Activated CD4-positive, alpha-beta T cell treated with anti-CD3 and anti-CD28 coated beads for 48 hours (primary cell): ENCODE measurements around the gene AGAP5.
"Not testable (repeated sequence)": the region's sequence is repeated elsewhere in the genome, so short reads cannot be mapped to it uniquely, and the experiment has no call there.

Source experiments
- DNase-seq: peaks from one replicate; pipeline ENCODE4 v3.0.0-alpha.2; 2020

AGAP5 gene

GRCh38 chr10:73713912-73714311, 16.0 kb upstream of the AGAP5 start:
- not testable (repeated sequence) for DNase-seq

- not testable (repeated sequence) for DNase-seq
Measured at GRCh38 chr10:73711683-73712082, 13.8 kb upstream of the AGAP5 start.

GRCh38 chr10:73708122-73708521, 10.2 kb upstream of the AGAP5 start:
- not testable (repeated sequence) for DNase-seq

DNA sequence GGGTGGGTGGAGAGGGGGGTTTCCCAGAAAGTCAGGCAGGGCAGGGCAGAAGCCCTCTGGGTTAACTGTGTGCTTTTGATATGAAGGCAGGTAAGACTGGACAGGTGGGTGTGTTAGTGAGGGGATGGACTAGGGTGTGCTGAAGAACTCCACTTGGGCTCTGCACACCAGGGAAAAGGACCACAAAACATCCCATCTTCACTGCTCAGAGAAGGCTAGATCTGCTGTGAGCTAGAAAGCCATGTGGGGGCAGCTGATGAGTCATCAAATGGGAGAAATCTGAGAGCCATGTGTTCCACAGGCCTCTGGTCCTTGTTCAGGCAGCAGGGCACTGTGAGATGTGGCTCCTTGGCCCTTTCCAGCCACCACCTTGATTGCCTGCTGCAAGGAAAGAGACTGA, 9.7 kb upstream of the AGAP5 start:
- not testable (repeated sequence) for DNase-seq

DNA sequence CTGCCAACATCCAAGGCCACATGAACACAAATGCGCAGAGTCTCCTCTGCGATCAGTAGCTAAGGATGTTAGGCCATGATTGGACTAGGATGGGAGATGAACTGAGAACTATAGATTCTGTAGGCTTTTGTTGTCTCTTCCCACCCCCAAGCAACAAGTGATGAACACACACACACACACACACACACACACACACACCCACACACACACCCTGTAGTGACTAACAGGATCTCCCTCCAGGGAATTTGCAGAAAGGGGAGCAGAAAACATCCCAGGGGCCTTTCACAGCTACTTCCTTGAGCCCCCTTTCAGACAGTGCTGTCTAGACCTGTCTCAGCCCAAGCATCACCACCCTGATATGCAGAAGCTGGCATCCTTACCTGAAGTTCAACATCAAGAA, 8.6 kb upstream of the AGAP5 start:
- not testable (repeated sequence) for DNase-seq

DNA sequence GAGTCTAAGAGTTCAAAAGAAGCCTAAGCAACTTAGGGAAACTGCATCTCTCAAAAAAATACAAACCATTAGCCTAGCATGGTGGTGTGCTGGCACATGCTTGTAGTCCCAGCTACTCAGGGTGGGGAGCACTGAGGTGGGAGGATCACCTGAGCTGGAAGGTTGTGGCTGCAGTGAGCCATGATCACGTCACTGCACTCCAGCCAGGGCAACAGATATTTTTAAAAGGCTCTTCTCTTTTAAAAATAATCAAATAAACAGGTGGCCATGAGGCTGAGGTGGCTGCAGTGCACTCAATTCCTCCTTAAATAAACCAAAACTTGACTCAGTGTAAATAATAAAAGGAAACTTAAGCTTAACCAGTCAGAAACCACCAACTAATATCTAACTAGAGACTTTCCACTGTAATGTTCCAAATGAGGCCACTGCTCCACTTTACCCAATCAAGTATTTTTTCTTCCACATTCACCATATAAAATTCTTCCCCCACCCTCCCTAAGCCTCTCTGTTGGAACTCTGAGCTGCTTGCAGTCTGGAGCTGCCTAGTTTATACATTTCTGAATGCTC, 7.7 kb upstream of the AGAP5 start:
- DNase-seq, result not testable (repeated sequence)

DNA sequence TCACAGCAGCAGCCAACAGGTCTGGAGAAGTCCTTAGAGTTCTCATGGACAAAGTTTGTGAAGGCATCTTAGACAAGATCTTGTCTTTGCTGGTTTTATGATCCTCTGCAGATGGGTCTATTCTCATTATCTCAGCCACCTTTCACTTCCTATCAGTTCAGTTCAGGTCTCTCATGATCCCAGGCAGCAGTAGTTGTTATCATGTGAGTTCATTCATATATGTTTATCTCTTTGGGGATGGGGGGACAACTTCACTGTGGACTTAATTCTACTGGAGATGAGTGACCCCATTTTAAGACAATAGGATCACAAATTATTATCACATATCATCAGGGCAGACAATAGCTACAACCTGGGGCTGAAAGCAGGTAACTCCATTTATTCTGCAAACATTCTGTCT, 6.0 kb upstream of the AGAP5 start:
- DNase-seq, result not testable (repeated sequence)

DNA sequence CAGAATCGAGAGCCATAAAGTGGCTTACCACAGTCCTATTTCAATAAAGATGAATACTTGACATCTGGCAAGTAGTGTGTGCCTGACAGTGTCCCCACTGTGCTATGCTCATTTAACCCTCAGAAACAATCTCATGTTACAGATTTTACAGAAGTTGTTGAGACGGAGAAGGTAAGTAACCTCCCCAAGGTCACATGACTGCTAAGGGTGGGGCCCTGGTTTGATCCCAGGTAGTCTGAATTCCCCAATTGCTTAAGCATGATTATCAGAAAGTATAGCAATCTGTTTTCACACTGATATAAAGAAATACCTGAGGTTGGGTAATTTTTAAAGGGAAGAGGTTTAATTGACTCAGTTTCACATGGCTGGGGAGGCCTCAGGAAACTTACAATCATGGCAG, 910 bp upstream of the AGAP5 start:
- DNase-seq, result not testable (repeated sequence)

DNA sequence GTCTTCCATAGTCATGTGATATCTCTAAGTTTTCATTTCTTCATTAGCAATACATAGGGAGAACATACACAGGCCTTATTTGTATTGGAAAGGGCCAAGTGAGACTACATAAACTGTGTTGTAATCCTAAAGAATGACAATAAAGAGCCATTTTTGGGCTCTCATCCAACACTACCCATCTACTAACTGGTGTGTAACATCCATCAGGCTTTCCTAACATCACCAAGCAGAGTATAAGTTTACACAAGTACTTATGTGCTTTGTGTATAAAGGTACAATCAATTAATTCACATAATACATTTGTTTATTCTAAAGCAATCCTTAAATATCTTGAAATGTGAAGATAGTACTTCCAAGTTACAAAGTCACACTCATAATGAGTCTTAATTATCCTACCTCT, 2.6 kb downstream of the AGAP5 start:
- DNase-seq, result not testable (repeated sequence)

- not testable (repeated sequence) for DNase-seq
Measured at GRCh38 chr10:73690755-73691154, 7.2 kb downstream of the AGAP5 start.

DNA sequence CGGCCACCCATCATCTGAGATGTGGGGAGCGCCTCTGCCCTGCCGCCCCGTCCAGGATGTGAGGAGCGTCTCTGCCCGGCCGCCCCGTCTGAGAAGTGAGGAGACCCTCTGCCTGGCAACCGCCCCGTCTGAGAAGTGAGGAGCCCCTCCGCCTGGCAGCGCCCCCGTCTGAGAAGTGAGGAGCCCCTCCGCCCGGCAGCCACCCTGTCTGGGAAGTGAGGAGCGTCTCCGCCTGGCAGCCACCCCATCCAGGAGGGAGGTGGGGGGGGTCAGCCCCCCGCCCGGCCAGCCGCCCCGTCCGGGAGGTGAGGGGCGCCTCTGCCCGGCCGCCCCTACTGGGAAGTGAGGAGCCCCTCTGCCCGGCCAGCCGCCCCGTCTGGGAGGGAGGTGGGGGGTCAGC, 8.3 kb downstream of the AGAP5 start:
- DNase-seq, result not testable (repeated sequence)

- DNase-seq, result not testable (repeated sequence)
Measured at GRCh38 chr10:73687641-73688040, 10.3 kb downstream of the AGAP5 start.

DNA sequence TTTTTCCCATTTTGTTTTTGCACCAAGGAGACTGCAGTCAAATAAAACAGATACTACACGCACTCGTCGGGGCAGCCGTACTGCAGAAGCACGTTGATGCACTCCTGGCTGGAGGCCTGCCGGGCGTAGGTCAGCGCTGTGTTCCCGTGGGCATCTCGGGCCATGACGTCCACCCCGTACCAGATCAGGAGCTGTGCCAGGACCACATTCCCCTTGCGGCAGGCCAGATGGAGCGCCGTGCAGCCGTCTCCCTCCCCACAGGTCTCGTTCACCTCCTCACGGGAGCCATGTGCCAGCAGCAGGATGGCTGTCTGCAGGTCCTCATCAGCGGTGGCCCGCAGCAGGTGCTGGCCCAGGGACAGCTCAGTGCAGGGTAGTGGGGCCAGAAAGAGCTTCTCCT, 23.4 kb downstream of the AGAP5 start:
- DNase-seq, result not testable (repeated sequence)

DNA sequence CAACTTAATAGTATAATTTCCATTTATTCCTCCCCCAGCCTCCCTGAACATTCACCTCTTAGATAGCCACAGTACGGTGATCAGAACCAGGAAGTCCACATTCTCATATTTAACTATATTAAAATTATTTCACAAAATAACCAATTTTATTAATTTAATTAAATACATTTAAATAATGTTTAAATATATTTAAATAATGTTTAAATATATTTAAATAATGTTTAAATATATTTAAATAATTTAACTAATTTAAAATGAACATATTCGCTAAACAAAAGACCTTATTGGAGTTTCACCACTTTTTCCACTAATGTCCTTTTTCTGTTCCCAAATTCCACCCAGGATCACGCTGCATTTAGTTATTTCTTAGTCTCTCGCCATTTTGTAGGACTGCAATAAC, 29.5 kb downstream of the AGAP5 start:
- not testable (repeated sequence) for DNase-seq

DNA sequence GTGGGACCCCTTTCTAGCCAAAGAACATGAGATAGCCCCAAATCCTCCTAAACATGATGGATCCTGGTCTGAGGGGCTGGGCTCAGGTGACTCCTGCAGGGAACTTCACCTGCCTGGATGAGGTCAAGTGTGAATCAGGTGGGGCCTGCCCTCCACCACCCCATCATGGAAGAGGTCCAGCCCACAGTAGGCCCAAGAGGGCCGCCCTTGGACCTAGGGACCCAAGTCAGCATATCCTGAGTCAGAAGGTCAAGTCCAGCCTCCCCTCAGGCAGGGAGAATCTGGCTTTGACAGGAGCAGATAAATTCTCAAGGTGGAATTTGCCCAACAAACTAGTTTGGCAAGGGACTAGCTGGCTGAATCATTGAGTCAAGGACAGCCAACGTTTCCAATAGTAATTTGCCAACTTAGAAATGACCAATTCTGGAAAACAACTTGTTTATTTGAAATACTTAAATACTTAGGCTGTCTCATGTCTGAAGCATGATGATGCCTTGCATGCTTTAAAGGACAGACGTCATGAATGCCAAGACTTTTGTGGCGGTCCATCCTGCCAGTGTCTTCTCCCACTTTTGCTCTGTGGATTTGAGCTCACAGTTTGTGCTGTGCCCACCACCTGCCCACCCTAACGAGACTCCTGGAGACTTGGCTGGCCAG, 31.6 kb downstream of the AGAP5 start:
- not testable (repeated sequence) for DNase-seq

GRCh38 chr10:73665581-73665980, 32.3 kb downstream of the AGAP5 start:
- DNase-seq, result not testable (repeated sequence)

- not testable (repeated sequence) for DNase-seq
Measured at GRCh38 chr10:73664156-73665040, 33.5 kb downstream of the AGAP5 start.

- not testable (repeated sequence) for DNase-seq
Measured at GRCh38 chr10:73663621-73664020, 34.3 kb downstream of the AGAP5 start.

DNA sequence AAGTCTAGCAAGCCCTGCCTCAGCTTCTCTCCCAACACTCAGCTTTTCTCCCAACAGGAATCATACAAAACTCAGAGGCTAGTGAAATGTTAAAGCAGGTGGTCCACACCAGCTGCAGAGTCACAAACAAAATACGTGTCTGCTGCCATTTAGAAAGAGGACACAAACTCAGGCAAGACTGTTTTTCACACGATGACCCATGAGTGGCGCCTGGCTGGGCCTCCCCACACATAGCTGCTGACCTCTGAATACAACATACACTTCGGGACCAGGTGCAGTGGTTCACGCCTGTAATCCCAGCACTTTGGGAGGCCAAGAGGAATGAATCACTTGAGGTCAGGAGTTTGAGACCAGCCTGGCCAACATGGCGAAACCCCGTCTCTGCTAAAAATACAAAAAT, 35.2 kb downstream of the AGAP5 start:
- DNase-seq, result not testable (repeated sequence)

- DNase-seq, result no peak
Measured at GRCh38 chr10:73655990-73656298, 42.0 kb downstream of the AGAP5 start, which contains the start of gene SYNPO2L. Gene SYNPO2L (minus strand): TSS chr10:73656029. CDS start chr10:73655922, 107 bp downstream.

DNA sequence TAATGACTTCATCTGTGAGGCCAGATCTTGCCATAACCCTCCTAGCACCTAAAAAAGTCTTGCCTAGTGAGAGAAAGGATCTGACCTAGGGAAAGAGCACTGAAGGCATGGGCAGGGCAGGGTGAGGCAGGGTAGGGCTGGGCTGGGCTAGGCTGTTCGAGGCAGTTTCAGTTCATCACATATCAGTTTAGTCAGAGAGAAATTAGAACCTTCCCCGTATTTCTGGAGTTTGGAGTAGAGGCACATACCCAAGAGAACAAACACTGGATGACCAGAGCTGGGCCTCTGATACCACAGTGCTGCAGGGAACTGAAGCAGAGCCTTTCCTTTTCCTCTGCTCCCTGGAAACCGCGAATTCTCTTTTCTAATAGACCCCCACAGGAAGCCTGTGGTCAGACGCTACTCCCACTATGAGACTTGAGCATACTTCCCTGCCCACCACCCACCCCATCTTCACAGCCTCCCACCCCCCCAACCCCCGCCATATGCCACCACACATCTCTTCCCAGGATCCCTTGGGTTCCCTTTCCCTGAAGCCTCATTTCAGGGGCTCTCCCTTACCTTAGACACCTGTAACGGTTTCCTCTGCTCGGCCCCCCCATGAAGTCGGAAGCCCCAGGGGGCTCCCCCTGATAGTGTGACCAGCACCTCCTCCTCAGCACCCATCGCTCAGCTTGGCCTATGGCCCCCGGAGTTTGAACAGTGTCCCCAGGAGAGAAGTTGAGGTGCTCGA, 42.5 kb downstream of the AGAP5 start:
- no peak for DNase-seq

DNA sequence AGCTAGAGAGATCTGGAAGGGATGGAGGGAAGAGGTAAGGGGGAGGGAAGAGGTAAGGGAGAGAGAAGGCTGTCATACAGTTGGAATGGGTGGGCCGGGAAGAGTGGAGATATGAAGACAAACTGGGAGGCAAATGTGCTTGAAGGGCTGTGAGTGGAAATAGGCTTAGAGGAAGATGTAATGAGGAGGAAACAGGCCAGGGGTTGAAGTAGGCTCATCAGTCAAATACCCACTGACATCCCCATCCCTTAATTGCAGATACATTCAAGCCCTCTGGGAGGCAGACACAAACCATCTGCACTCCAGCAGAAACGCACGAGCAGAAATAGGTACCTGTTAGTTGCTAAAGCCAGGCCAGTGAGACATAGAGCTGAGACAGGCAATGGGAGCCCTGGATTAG, 44.2 kb downstream of the AGAP5 start:
- no peak for DNase-seq

- DNase-seq, result no peak
Measured at GRCh38 chr10:73653195-73653594, 44.7 kb downstream of the AGAP5 start.
